Ascending aorta (tissue), 2 donors: Measurements from ENCODE around the gene FAM118A. TPM values are rescaled to one million over a fixed set of nuclear protein-coding genes. Genes with fewer than 3 reads are reported as not detected.
"Not testable (repeated sequence)": the region's sequence is repeated elsewhere in the genome, so short reads cannot be mapped to it uniquely, and the experiment has no call there.

Experiments
- DNase-seq, 2 donors: peaks; one replicate each; pipeline ENCODE4 v3.0.0-alpha.2; 2019; ENCODE audit warnings: low spot score in 2 of 2
- H3K27ac ChIP-seq, 2 donors: fragments of 200-600 bp; sonication (generic); one replicate each; pipeline ENCODE4 v1.5.1; 2016 to 2017; ENCODE audit warnings: mild to moderate bottlenecking in 1 of 2
- H3K27me3 ChIP-seq: fragments of 200-600 bp; sonication (generic); one replicate; pipeline ENCODE4 v1.5.1; 2017
- H3K36me3 ChIP-seq, 2 donors: fragments of 200-600 bp; sonication (generic); one replicate each; pipeline ENCODE4 v1.5.1; 2016
- H3K4me1 ChIP-seq, 2 donors: fragments of 200-600 bp; sonication (generic); one replicate each; pipeline ENCODE4 v1.5.1; 2016 to 2017; ENCODE audit warnings: mild to moderate bottlenecking in 1 of 2
- H3K4me3 ChIP-seq, 2 donors: fragments of 200-600 bp; sonication (generic); one replicate each; pipeline ENCODE4 v1.5.1; 2016 to 2017; ENCODE audit warnings: mild to moderate bottlenecking in 1 of 2
- H3K9me3 ChIP-seq, 2 donors: fragments of 200-600 bp; sonication (generic); one replicate each; pipeline ENCODE4 v1.5.1; 2016
- CTCF ChIP-seq, 3 experiments: fragments of 200-600 bp in 2 of 3; fragments of 450-650 bp in 1 of 3; sonication (generic) in 2 of 3; IDR thresholded peaks; one replicate each; pipeline ENCODE4 v1.5.1; 2016 to 2019; ENCODE audit warnings: antibody characterized with exemption in 3 of 3, mild to moderate bottlenecking in 1 of 3, moderate library complexity in 1 of 3
- intact Hi-C: fragments of 100-400 bp; cut with DNase I; formaldehyde crosslinking; loops from one replicate; pipeline ENCODE4 v1.15.1; 2023
- total RNA-seq: library from RNA; depleted of rRNA; stranded (reverse); fragments of >200 nt; gene quantifications from one replicate; pipeline ENCODE4 v1.1.0, GENCODE V29; 2016

Gene FAM118A
- total RNA-seq, 1 donor from 2014 or later, result 23.5 TPM

DNA sequence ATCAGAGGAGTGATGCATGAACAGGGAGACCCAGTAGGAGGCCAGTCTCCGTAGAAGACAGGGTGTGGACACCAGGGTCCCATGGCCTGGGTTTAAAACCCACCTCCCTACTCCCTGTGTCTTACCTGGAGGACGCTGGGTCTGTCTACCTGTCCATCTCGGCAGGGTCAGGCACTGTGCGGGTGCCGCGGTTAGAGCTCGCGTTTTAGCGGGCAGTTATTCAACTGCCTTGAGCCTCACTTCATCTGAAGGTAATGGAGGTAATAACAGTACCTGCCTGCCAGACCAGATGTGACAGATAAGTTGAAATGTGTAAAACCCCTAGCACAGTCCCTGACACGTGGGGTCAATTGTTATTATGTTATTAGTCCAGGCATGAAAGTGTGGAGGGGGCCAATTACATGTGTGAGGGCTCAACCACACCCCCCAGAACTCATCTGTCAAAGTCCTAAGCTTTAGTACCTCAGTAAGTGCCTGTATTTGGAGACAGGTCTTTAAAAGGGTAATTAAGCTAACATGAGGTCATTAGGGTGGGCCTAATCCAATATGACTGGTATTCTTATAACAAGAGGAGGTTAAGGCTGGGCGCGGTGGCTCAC, 33.1 kb upstream of the FAM118A start:
- no peak for TF ChIP-seq CTCF (IDR thresholded peaks at IDR 0.05)
- Histone ChIP-seq H3K4me1 (peaks cover 4 to 26% of the 10 kb centered on the region in 2 donors), H3K4me3 (no peak overlapping the region), H3K27me3 (no peaks in the 10 kb centered on the region), H3K9me3 (no peaks in the 10 kb centered on the region), H3K36me3 (no peaks in the 10 kb centered on the region), H3K27ac (no peak overlapping the region)
- intact Hi-C loops, result loop anchor here (10.0 kb wide), 1 partner anchor 58 kb away; no protein-coding TSS in a partner anchor
- no peak for DNase-seq

DNA sequence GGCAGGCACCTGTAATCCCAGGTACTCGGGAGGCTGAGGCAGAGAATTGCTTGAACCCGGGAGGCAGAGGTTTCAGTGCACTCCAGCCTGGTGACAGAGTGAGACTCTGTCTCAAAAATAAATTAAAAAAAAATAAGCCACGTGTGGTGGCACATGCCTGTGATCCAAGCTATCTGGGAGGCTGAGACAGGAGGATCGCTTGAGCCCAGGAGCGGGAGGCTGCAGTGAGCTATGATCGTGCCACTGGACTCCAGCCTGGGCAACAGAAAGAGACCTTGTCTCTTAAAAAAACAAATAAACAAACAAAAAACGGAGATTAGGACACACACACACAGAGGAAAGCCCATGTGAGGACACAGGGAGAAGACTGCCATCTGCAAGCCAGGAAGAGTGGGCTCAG, 32.0 kb upstream of the FAM118A start:
- intact Hi-C loops, result loop anchor here (10.0 kb wide), 1 partner anchor 57 kb away; no protein-coding TSS in a partner anchor
- peaks cover 0 to 15% of the 10 kb centered on the region in 2 donors for H3K4me1 ChIP-seq
- not testable (repeated sequence) for DNase-seq, H3K9me3 ChIP-seq, H3K27ac ChIP-seq, H3K36me3 ChIP-seq, H3K4me3 ChIP-seq, H3K27me3 ChIP-seq

DNA sequence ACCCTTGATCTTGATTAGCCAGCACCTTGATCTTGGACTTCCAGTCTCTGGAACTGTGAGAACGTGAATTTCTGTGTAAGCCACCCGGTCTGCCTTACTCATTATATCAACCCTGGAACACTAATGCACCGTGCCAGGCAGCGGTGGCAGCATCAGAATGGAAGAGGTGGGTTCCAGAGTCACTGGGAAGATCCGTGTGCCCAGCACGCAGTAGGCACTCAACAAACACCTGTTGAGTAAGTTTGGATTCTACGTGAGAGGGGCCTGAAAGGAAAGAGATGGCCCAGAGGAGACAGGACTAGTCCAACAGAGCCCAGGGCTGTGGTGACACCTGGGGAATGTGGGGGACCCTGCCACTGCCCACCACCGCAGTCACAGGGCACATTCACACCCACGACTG, 31.6 kb upstream of the FAM118A start:
- H3K9me3 ChIP-seq, result no peaks in the 10 kb centered on the region
- DNase-seq, result no peak
- no peaks in the 10 kb centered on the region for H3K36me3 ChIP-seq
- peaks cover 0 to 15% of the 10 kb centered on the region in 2 donors for H3K4me1 ChIP-seq
- H3K4me3 ChIP-seq, result no peak overlapping the region
- TF ChIP-seq CTCF (IDR thresholded peaks at IDR 0.05), result no peak
- intact Hi-C loops, result loop anchor here (10.0 kb wide), 1 partner anchor 57 kb away; no protein-coding TSS in a partner anchor
- no peak overlapping the region for H3K27ac ChIP-seq
- H3K27me3 ChIP-seq, result no peaks in the 10 kb centered on the region

- no peaks in the 10 kb centered on the region for H3K36me3 ChIP-seq
- H3K27ac ChIP-seq, result peak overlapping the region; percentile 48 to 66
- no peak overlapping the region for H3K4me3 ChIP-seq
- intact Hi-C loops, result loop anchor here (1.0 kb wide), 1 partner anchor 29 kb away; the partner anchor contains the start of gene FAM118A
- H3K9me3 ChIP-seq, result no peaks in the 10 kb centered on the region
- no peak for DNase-seq
- TF ChIP-seq CTCF (IDR thresholded peaks at IDR 0.05), result no peak
- peaks cover 7 to 24% of the 10 kb centered on the region in 2 donors for H3K4me1 ChIP-seq
- no peaks in the 10 kb centered on the region for H3K27me3 ChIP-seq
Measured at GRCh38 chr22:45280587-45280980, 29.1 kb upstream of the FAM118A start.

DNA sequence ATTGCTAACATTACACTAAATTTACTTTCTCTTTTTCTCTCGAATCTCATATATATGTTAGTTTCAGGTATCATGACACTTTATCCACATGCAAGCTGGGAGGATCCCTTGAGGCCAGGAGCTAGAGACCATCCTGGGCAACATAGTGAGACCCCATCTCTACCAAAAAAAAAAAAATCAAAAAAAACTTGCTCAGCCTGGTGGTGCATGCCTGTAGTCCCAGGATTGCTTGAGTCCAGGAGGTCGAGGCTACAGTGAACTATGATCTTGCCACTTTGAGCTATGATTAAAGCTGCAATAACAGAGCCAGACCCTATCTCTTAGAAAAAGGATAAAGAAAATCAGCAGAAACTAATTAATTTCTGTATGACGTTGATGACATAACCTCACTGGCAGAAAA, 28.7 kb upstream of the FAM118A start:
- peaks cover 7 to 24% of the 10 kb centered on the region in 2 donors for H3K4me1 ChIP-seq
- no peak for TF ChIP-seq CTCF (IDR thresholded peaks at IDR 0.05)
- intact Hi-C loops, result no loop called here
- H3K9me3 ChIP-seq, result no peaks in the 10 kb centered on the region
- H3K4me3 ChIP-seq, result no peak overlapping the region
- H3K36me3 ChIP-seq, result no peaks in the 10 kb centered on the region
- H3K27me3 ChIP-seq, result no peaks in the 10 kb centered on the region
- DNase-seq, result no peak
- no peak overlapping the region for H3K27ac ChIP-seq

DNA sequence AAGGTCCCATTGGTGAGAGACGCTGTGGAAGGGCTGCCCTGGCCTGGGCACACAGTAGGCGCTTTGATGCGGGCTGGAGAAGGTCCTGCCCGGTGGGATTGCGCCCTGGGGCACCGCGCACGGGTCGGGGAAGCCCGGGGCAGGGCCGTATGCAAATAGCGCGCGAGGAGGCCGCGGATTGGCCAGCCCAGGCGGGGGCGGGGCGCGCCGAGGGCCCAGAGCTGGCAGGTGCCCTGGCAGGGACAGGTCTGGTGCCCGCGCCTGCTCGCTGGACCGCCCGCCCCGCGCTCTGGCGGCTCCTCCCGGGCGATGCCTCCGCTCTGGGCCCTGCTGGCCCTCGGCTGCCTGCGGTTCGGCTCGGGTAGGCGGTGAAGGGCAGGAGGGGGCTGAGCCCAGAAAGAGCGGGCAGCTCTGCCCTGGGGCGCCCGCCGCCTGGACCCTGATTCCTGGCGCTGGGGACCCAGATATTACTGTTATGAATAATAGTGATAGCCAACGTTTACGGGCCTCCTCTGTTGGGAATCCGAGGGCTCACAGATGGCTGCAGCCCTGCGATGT, 24.9 kb upstream of the FAM118A start, which contains the start of gene UPK3A:
TSS of gene UPK3A (plus strand) at position 245 of the 558 bp plus-strand sequence. CDS start at position 310, 65 bp downstream.
- H3K4me3 ChIP-seq, result peak within 1 kb of the TSS; percentile 47 to 57
- H3K27me3 ChIP-seq, result no peaks in the 10 kb centered on the region
- no peaks in the 10 kb centered on the region for H3K36me3 ChIP-seq
- no peaks in the 10 kb centered on the region for H3K9me3 ChIP-seq
- intact Hi-C loops, result no loop called here
- no peak within 1 kb of the TSS for H3K27ac ChIP-seq
- peak in 1 of 2 donors; percentile 81 for DNase-seq
- H3K4me1 ChIP-seq, result peaks cover 7 to 16% of the 10 kb centered on the region in 2 donors
- TF ChIP-seq CTCF (IDR thresholded peaks at IDR 0.05), result no peak
